HepG2 (cell line): ENCODE measurements around the gene MAP2K5. TPM values are rescaled to one million over a fixed set of nuclear protein-coding genes. Genes with fewer than 3 reads are reported as not detected.

ENCODE experiments used
- ATAC-seq: fragments of 200-7000 bp; cut with Tn5 transposase; 3 replicates; pipeline ENCODE4 v1.9.1; 2020; ENCODE audit warnings: mild to moderate bottlenecking, moderate library complexity
- BruUV-seq: library from RNA; stranded (reverse); fragments of 400-500 nt; replicated peaks from 2 replicates; lab custom pipeline; 2021; lab: Mats Ljungman, UMichigan
- CTCF ChIA-PET: fragments of 300-600 bp; formaldehyde crosslinking; extraction: SDS; loops from one replicate; lab custom pipeline; 2021; ENCODE audit warnings: low total read pairs, inconsistent platforms, low intra/inter-chr PET ratio; lab: Yijun Ruan, JAX
- POLR2A ChIA-PET: fragments of 350-600 bp; sonication (Branson Sonifier 250); formaldehyde crosslinking; loops from one replicate; lab custom pipeline; 2020; ENCODE audit warnings: antibody characterized with exemption, inconsistent platforms; lab: Yijun Ruan, JAX
- DNase-seq: peaks from one replicate; pipeline ENCODE4 v3.0.0-alpha.2; 2015; ENCODE audit warnings: low spot score
- FAIRE-seq: peaks from 3 replicates; lab custom pipeline; 2011; peaks lifted over from hg19 to GRCh38; lab: Jason Lieb, UNC
- H2AFZ ChIP-seq: one replicate; pipeline ENCODE4 v1.6.1; 2011; ENCODE audit warnings: low read length, inconsistent platforms
- H3K27ac ChIP-seq: fragments of 300-600 bp; 3 replicates; pipeline ENCODE4 v1.8.0; 2011; ENCODE audit warnings: mixed run types, mild to moderate bottlenecking, mixed read lengths, low read length, inconsistent platforms; ENCODE audit not compliant: insufficient read depth; ENCODE audit errors: extremely low read length
- H3K27me3 ChIP-seq, 2 experiments: fragments of 200-600 bp in 1 of 2; 2 replicates in 1 of 2; 3 replicates in 1 of 2; pipeline versions ENCODE4 v1.6.0 to v1.8.0; 2011; ENCODE audit warnings: low read length in 2 of 2, mild to moderate bottlenecking in 2 of 2, moderate library complexity in 2 of 2, inconsistent platforms in 1 of 2; ENCODE audit not compliant: insufficient read depth in 2 of 2, control insufficient read depth in 1 of 2
- H3K36me3 ChIP-seq, 2 experiments: fragments of 200-600 bp in 1 of 2; replicated peaks in 1 of 2; 2 replicates in 1 of 2; 3 replicates in 1 of 2; pipeline versions ENCODE4 v1.5.1 to v1.8.0; 2011; ENCODE audit warnings: low read length in 2 of 2, inconsistent platforms in 1 of 2; ENCODE audit not compliant: insufficient read depth in 2 of 2, control insufficient read depth in 1 of 2
- H3K4me1 ChIP-seq: 2 replicates; pipeline ENCODE4 v1.5.1; 2012; ENCODE audit warnings: low read length, inconsistent platforms; ENCODE audit not compliant: insufficient read depth
- H3K4me2 ChIP-seq: 2 replicates; pipeline ENCODE4 v1.6.0; 2011; ENCODE audit warnings: low read depth, low read length, inconsistent platforms
- H3K4me3 ChIP-seq, 3 experiments: fragments of 200-600 bp in 1 of 3; sonication (generic), shearing (Covaris generic) in 1 of 3; replicated peaks in 1 of 3; 2 replicates each; pipeline ENCODE4 v1.5.1; 2011 to 2016; ENCODE audit warnings: low read length in 3 of 3, inconsistent platforms in 2 of 3, low read depth in 2 of 3, mild to moderate bottlenecking in 2 of 3, control low read depth in 1 of 3, mixed read lengths in 1 of 3; ENCODE audit not compliant: insufficient read depth in 1 of 3
- H3K79me2 ChIP-seq: one replicate; pipeline ENCODE4 v1.6.1; 2011; ENCODE audit warnings: low read length, inconsistent platforms; ENCODE audit not compliant: insufficient read depth
- H3K9ac ChIP-seq: 2 replicates; pipeline ENCODE4 v1.6.0; 2011; ENCODE audit warnings: mild to moderate bottlenecking, low read depth, low read length, inconsistent platforms; ENCODE audit not compliant: insufficient read depth
- H3K9me3 ChIP-seq: 2 replicates; pipeline ENCODE4 v1.5.1; 2012; ENCODE audit warnings: mild to moderate bottlenecking, low read length
- H4K20me1 ChIP-seq: 2 replicates; pipeline ENCODE4 v1.6.0; 2011; ENCODE audit warnings: inconsistent platforms, mild to moderate bottlenecking, low read length, moderate library complexity; ENCODE audit not compliant: insufficient read depth
- AKAP8 ChIP-seq: sonication (generic); formaldehyde crosslinking; IDR thresholded peaks from 2 replicates; pipeline ENCODE4 v1.5.1; 2020; ENCODE audit warnings: mild to moderate bottlenecking, missing genetic modification reagents
- ASH2L ChIP-seq: fragments of 300-600, 200-600 bp; sonication (generic); IDR thresholded peaks from 2 replicates; pipeline ENCODE4 v1.7.0; 2017; ENCODE audit warnings: low read depth, mild to moderate bottlenecking, moderate library complexity, mixed read lengths, low read length; ENCODE audit not compliant: insufficient read length
- EP300 ChIP-seq, 3 experiments: sonication (generic) in 1 of 3; formaldehyde crosslinking in 1 of 3; IDR thresholded peaks; 2 replicates each; pipeline versions ENCODE4 v1.5.1 to v1.6.1; 2011 to 2020; ENCODE audit warnings: low read depth in 2 of 3, low read length in 2 of 3, borderline replicate concordance in 1 of 3, improper control_type of control experiment in 1 of 3, mild to moderate bottlenecking in 1 of 3, missing genetic modification reagents in 1 of 3, moderate library complexity in 1 of 3
- FOXM1 ChIP-seq: sonication (generic); formaldehyde crosslinking; IDR thresholded peaks from 2 replicates; pipeline ENCODE4 v1.5.0; 2020; ENCODE audit warnings: missing genetic modification reagents
- HMG20B ChIP-seq: conservative IDR thresholded peaks from 2 replicates; pipeline ENCODE4 v1.6.1; 2016; ENCODE audit warnings: missing genetic modification reagents, missing compliant biosample characterization
- NR2C2 ChIP-seq: sonication (generic); formaldehyde crosslinking; IDR thresholded peaks from 2 replicates; pipeline ENCODE4 v1.4.0; 2020; ENCODE audit warnings: missing genetic modification reagents, mild to moderate bottlenecking, moderate library complexity, borderline replicate concordance
- PHF5A ChIP-seq: IDR thresholded peaks from one replicate; pipeline ENCODE4 v1.6.1; 2018; ENCODE audit warnings: low read depth, missing genetic modification reagents; ENCODE audit not compliant: unreplicated experiment
- RBFOX2 ChIP-seq: fragments of 200-400 bp; formaldehyde crosslinking; IDR thresholded peaks from 2 replicates; pipeline ENCODE4 v1.6.1; 2017; ENCODE audit warnings: low read depth, mild to moderate bottlenecking, low read length
- SALL2 ChIP-seq: sonication (generic); formaldehyde crosslinking; IDR thresholded peaks from 2 replicates; pipeline ENCODE4 v1.8.1; 2023; ENCODE audit warnings: mild to moderate bottlenecking, missing genetic modification reagents, inconsistent platforms
- ZFAT ChIP-seq: sonication (generic); formaldehyde crosslinking; conservative IDR thresholded peaks from 2 replicates; pipeline ENCODE4 v1.8.1; 2023; ENCODE audit warnings: missing genetic modification reagents, inconsistent platforms
- ZNF225 ChIP-seq: sonication (generic); formaldehyde crosslinking; IDR thresholded peaks from 2 replicates; pipeline ENCODE4 v1.4.0; 2020; ENCODE audit warnings: mild to moderate bottlenecking, missing genetic modification reagents
- ZNF232 ChIP-seq: sonication (generic); formaldehyde crosslinking; IDR thresholded peaks from 2 replicates; pipeline ENCODE4 v1.4.0; 2020; ENCODE audit warnings: missing genetic modification reagents, borderline replicate concordance
- ZNF329 ChIP-seq: sonication (generic); formaldehyde crosslinking; IDR thresholded peaks from 2 replicates; pipeline ENCODE4 v1.9.0; 2021; ENCODE audit warnings: low read depth, mild to moderate bottlenecking, missing genetic modification reagents
- ZNF616 ChIP-seq: sonication (generic); formaldehyde crosslinking; IDR thresholded peaks from 2 replicates; pipeline ENCODE4 v1.5.0; 2020; ENCODE audit warnings: low read depth, mild to moderate bottlenecking, missing genetic modification reagents
- ZSCAN25 ChIP-seq: sonication (generic); formaldehyde crosslinking; IDR thresholded peaks from 2 replicates; pipeline ENCODE4 v1.8.0; 2022; ENCODE audit warnings: mild to moderate bottlenecking, missing genetic modification reagents
- WGBS: methylation state at CpG from one replicate; pipeline ENCODE4 v1.1.6; 2017; ENCODE audit warnings: low lambda C conversion rate; 5-methylcytosine and 5-hydroxymethylcytosine counted together
- in situ Hi-C: cut with HindIII; loops from 2 replicates; pipeline ENCODE4 v1.10.0; 2017; ENCODE audit warnings: low pct_unique_long_range_greater_than_20kb; ENCODE audit not compliant: extremely low pct_ligation_motif_present
- intact Hi-C: fragments of 100-400 bp; cut with micrococcal nuclease; formaldehyde crosslinking; loops from one replicate; pipeline ENCODE4 v1.10.0; 2022; ENCODE audit not compliant: unreplicated experiment
- polyA plus RNA-seq, 8 experiments: library from polyadenylated mRNA; depleted of rRNA in 3 of 8; stranded (reverse) in 7 of 8; unstranded in 1 of 8; fragments of >200 nt; fragmentation: Illumina TruSeq in 4 of 8; extraction: Trizol in 4 of 8; gene quantifications; 2 replicates each; pipeline versions ENCODE4 v1.2.1 to v1.2.3, GENCODE V29; 2011 to 2016; ENCODE audit warnings: low read depth in 4 of 8, missing spikeins in 1 of 8, mixed read lengths in 1 of 8; ENCODE audit not compliant: insufficient read depth in 1 of 8
- total RNA-seq, 5 experiments: library from RNA; depleted of rRNA; stranded (reverse); fragments of >200 nt; fragmentation: Illumina TruSeq; extraction: Trizol; gene quantifications; 2 replicates each; pipeline ENCODE4 v1.2.3, GENCODE V29; 2016; ENCODE audit warnings: low read depth in 1 of 5
- TF ChIP-seq, protein P1 (sequence below): sonication (generic); formaldehyde crosslinking; IDR thresholded peaks from 2 replicates; pipeline ENCODE4 v1.4.0; 2020; ENCODE audit warnings: missing genetic modification reagents, borderline replicate concordance
- TF ChIP-seq, protein P2 (sequence below): sonication (generic); formaldehyde crosslinking; IDR thresholded peaks from 2 replicates; pipeline ENCODE4 v1.5.1; 2020; ENCODE audit warnings: mild to moderate bottlenecking, missing genetic modification reagents, borderline replicate concordance
- TF ChIP-seq, protein P3 (sequence below): IDR thresholded peaks from 2 replicates; pipeline ENCODE4 v1.6.1; 2012; ENCODE audit warnings: low read depth, low read length, improper control_type of control experiment

The MAP2K5 gene
- total and polyA plus RNA-seq, 2 of the 13 experiments (the other 11 are each of a cell fraction or from before 2014, with no cell fraction given), result 4.0 to 4.3 TPM

DNA sequence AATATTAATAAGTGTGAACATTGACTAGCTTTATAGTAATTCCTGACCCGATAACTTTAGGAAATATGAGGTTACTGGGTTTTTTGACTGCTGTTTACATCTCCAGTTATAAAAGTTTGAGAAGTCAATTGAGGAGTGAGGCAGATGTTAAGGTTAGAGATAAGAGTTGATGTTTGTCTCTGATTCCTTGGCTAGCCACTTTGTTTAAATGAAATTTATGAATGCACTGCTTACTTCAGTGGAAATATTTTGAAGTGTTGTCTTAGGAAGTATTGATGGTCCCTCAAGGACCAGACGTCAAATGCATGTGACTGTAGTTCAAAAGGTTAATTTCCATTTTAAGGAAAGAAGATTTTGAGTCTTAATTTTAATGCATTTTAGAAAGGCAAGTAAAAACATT is 41.7 kb downstream of the MAP2K5 start:
- Histone ChIP-seq H3K9ac (no peak overlapping the region), H3K9me3 (no peaks in the 10 kb centered on the region), H3K27ac (no peak overlapping the region), H3K4me3 (no peak overlapping the region), H3K27me3 (no peaks in the 10 kb centered on the region; a peak in 1 of 5 replicates), H2AFZ (no peak overlapping the region), H3K36me3 (peaks cover 0 to 17% of the 10 kb centered on the region in 2 experiments; a peak in 1 of 5 replicates), H3K4me1 (no peaks in the 10 kb centered on the region), H3K4me2 (no peak overlapping the region), H4K20me1 (no peaks in the 10 kb centered on the region; the same call in 1 of the 2 replicates), H3K79me2 (no peaks in the 10 kb centered on the region)
- ChIA-PET POLR2A (no interaction called here), CTCF (no interaction called here)
- in situ Hi-C loops, result no loop called here
- intact Hi-C loops, result no loop called here
- BruUV-seq, result no TSS peak
- 96% methylated on average over 2 of the region's 2 CpGs for WGBS
- ATAC-seq, result no peak
- no peak for FAIRE-seq
- no peak for DNase-seq
- TF ChIP-seq ZNF329 (CRISPR knock-in tag) (no peak), HMG20B (CRISPR knock-in tag) (no peak), AKAP8 (CRISPR knock-in tag) (no peak), PHF5A (CRISPR knock-in tag) (no peak), RBFOX2 (no peak), NR2C2 (CRISPR knock-in tag) (no peak), ZNF232 (no peak), ZSCAN25 (CRISPR knock-in tag) (no peak), ASH2L (no peak), FOXM1 (no peak), ZNF616 (CRISPR knock-in tag) (no peak), SALL2 (CRISPR knock-in tag) (no peak), EP300 (IDR thresholded peaks at IDR 0.05; ENCODE audit: low read depth in 2 of 2, low read length in 2 of 2) (no peak), EP300 (CRISPR knock-in tag; IDR thresholded peaks at IDR 0.05; ENCODE audit: borderline replicate concordance) (no peak), ZFAT (no peak), ZNF225 (no peak)
- TF ChIP-seq, protein P1, sequence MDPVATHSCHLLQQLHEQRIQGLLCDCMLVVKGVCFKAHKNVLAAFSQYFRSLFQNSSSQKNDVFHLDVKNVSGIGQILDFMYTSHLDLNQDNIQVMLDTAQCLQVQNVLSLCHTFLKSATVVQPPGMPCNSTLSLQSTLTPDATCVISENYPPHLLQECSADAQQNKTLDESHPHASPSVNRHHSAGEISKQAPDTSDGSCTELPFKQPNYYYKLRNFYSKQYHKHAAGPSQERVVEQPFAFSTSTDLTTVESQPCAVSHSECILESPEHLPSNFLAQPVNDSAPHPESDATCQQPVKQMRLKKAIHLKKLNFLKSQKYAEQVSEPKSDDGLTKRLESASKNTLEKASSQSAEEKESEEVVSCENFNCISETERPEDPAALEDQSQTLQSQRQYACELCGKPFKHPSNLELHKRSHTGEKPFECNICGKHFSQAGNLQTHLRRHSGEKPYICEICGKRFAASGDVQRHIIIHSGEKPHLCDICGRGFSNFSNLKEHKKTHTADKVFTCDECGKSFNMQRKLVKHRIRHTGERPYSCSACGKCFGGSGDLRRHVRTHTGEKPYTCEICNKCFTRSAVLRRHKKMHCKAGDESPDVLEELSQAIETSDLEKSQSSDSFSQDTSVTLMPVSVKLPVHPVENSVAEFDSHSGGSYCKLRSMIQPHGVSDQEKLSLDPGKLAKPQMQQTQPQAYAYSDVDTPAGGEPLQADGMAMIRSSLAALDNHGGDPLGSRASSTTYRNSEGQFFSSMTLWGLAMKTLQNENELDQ (CRISPR knock-in tag), result no peak
- TF ChIP-seq, protein P2, sequence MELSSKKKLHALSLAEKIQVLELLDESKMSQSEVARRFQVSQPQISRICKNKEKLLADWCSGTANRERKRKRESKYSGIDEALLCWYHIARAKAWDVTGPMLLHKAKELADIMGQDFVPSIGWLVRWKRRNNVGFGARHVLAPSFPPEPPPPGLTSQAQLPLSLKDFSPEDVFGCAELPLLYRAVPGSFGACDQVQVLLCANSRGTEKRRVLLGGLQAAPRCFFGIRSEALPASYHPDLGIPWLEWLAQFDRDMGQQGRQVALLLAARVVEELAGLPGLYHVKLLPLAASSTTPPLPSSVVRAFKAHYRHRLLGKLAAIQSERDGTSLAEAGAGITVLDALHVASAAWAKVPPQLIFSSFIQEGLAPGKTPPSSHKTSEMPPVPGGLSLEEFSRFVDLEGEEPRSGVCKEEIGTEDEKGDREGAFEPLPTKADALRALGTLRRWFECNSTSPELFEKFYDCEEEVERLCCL (CRISPR knock-in tag), result no peak
- TF ChIP-seq, protein P3, sequence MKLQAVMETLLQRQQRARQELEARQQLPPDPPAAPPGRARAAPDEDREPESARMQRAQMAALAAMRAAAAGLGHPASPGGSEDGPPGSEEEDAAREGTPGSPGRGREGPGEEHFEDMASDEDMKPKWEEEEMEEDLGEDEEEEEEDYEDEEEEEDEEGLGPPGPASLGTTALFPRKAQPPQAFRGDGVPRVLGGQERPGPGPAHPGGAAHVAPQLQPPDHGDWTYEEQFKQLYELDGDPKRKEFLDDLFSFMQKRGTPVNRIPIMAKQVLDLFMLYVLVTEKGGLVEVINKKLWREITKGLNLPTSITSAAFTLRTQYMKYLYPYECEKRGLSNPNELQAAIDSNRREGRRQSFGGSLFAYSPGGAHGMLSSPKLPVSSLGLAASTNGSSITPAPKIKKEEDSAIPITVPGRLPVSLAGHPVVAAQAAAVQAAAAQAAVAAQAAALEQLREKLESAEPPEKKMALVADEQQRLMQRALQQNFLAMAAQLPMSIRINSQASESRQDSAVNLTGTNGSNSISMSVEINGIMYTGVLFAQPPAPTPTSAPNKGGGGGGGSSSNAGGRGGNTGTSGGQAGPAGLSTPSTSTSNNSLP, result no peak
